GM12891 (cell line): Measurements from ENCODE around the gene CLCN1.

Experiments
- POLR2A ChIP-seq: IDR thresholded peaks from 2 replicates; pipeline ENCODE4 v1.6.1; 2011; ENCODE audit warnings: low read depth, low read length, control low read depth
- POLR2AphosphoS5 ChIP-seq: IDR thresholded peaks from 2 replicates; pipeline ENCODE4 v1.6.1; 2011; ENCODE audit warnings: low read depth, low read length, control low read depth
- TAF1 ChIP-seq: IDR thresholded peaks from 2 replicates; pipeline ENCODE4 v1.6.1; 2011; ENCODE audit warnings: low read depth, low read length, control low read depth

DNA sequence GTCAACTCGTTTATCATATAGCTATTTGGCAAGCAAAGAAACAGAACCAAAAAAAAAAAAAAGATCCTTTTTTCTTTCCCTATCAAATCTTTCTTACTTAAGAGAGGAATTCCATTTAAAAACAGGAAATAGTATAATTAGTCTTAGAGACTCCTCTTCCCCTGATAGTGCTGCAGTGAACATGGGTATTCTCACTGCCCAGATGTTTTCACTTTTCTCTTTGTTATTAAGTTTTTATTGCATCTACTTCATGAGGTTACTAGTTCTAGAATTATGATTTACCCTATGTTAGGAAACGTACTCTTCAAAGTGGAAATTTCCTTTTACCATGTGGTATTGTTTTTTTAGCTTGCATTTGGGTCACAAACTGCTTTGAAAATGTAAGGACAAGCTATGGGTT lies 19.2 kb upstream of the CLCN1 start:
- TF ChIP-seq POLR2A (no peak), TAF1 (no peak), POLR2AphosphoS5 (no peak)
